ENCODE data around the gene GOSR2. TPM values are rescaled to one million over a fixed set of nuclear protein-coding genes. Genes with fewer than 3 reads are reported as not detected.

Gene GOSR2
- total RNA-seq, 3 donors from 2014 or later (not counting 1 experiment from before 2014, with no cell fraction given): 55.7 to 66.7 (median 59.1) TPM

DNA sequence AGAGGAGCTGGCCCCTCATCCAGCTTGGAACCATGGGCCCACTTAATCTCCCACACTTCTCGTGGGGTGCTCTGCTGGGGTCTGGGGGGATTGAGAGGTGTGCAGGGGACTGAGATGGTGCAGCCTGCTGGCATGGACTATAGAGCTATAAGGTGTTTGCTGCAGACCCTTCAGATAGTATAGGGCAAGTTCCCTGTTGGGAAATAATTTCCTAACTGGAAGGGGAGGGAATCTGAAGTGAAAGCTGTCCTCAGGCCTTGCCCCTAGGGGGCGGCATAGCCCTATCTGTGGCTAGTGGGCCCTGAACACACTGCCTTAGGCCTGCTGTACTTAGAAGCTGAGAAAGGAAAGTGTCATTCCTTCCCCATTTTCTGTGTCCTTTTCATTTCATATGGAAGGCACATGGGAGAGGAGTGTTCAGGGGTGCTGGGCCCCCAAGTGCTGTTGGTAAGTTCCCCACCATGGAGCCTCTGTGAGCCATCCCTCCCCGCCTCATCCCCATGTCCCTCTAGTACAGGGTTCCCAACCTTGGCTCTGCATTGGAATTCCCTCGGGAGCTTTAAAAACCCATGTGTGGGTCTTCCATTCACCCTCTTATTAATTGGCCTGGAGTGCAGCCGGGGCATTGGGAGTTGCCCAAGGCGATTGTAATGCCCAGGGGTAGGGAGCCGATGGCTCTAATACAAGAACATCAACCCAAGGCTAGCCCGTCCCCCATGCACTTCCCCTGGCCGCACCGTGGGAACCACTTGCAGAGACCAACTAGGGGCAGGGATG lies 19.7 kb downstream of the GOSR2 start:
- TF ChIP-seq, protein P1, sequence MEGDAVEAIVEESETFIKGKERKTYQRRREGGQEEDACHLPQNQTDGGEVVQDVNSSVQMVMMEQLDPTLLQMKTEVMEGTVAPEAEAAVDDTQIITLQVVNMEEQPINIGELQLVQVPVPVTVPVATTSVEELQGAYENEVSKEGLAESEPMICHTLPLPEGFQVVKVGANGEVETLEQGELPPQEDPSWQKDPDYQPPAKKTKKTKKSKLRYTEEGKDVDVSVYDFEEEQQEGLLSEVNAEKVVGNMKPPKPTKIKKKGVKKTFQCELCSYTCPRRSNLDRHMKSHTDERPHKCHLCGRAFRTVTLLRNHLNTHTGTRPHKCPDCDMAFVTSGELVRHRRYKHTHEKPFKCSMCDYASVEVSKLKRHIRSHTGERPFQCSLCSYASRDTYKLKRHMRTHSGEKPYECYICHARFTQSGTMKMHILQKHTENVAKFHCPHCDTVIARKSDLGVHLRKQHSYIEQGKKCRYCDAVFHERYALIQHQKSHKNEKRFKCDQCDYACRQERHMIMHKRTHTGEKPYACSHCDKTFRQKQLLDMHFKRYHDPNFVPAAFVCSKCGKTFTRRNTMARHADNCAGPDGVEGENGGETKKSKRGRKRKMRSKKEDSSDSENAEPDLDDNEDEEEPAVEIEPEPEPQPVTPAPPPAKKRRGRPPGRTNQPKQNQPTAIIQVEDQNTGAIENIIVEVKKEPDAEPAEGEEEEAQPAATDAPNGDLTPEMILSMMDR (IDR thresholded peaks at IDR 0.05): peak; percentile 72
- Histone ChIP-seq H3K4me3 (ENCODE audit: low read length) (no peak overlapping the region), H3K36me3 (ENCODE audit: control insufficient read depth, insufficient read depth, low read length) (peaks cover 29% of the 10 kb centered on the region), H3K27me3 (ENCODE audit: control insufficient read depth, insufficient read depth, low read length) (no peaks in the 10 kb centered on the region), H3K27ac (ENCODE audit: low read length) (no peak overlapping the region), H3K4me1 (ENCODE audit: control insufficient read depth, insufficient read depth, low read length) (peaks cover 34% of the 10 kb centered on the region), H3K9me3 (ENCODE audit: control insufficient read depth, insufficient read depth, low read length) (no peaks in the 10 kb centered on the region)
- no peaks in the 10 kb centered on the region for H3K27me3 Mint-ChIP-seq (ENCODE audit: low read depth in 2 of 2)
- ATAC-seq (peak; percentile 50 to 70 (median 59)), DNase-seq (peak; percentile 38 to 69)
- no peaks in the 10 kb centered on the region for H3K9me3 Mint-ChIP-seq
- H3K36me3 Mint-ChIP-seq: no peaks in the 10 kb centered on the region
- H3K27ac Mint-ChIP-seq: no peak overlapping the region
- H3K4me1 Mint-ChIP-seq: peaks cover 22 to 32% of the 10 kb centered on the region in 2 donors
- intact Hi-C loops (cut with micrococcal nuclease): loop anchor here (1.0 to 10.0 kb wide), 2 partner anchors 59 to 672 kb away; no protein-coding TSS in a partner anchor
- 63% methylated on average over 10 of the region's 10 CpGs for WGBS (ENCODE audit: insufficient coverage)
- no peak overlapping the region for H3K4me3 Mint-ChIP-seq

DNA sequence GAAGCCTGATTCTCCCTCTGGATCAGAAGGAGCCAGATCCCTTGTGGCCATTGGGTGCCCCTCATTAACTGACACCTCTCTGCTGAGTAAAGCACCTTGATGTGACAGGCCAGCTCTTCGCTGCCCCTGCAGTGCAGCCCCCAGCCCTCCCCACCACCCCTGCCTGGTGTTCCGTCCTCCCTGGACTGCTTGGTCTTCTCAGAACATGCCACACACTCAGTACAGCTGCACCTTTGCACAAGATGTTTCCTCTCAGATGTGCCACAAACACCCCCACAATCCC lies 20.2 kb downstream of the GOSR2 start:
- Mint-ChIP-seq H3K4me1 (peaks cover 22 to 32% of the 10 kb centered on the region in 2 donors), H3K9me3 (no peaks in the 10 kb centered on the region), H3K36me3 (no peaks in the 10 kb centered on the region), H3K27me3 (ENCODE audit: low read depth in 2 of 2) (no peaks in the 10 kb centered on the region), H3K4me3 (peak overlapping the region; percentile 70), H3K27ac (peak overlapping the region in 1 of 2 donors; percentile 51)
- Histone ChIP-seq H3K36me3 (ENCODE audit: control insufficient read depth, insufficient read depth, low read length) (peaks cover 27% of the 10 kb centered on the region), H3K27me3 (ENCODE audit: control insufficient read depth, insufficient read depth, low read length) (no peaks in the 10 kb centered on the region), H3K27ac (ENCODE audit: low read length) (no peak overlapping the region), H3K4me1 (ENCODE audit: control insufficient read depth, insufficient read depth, low read length) (peaks cover 34% of the 10 kb centered on the region), H3K4me3 (ENCODE audit: low read length) (no peak overlapping the region), H3K9me3 (ENCODE audit: control insufficient read depth, insufficient read depth, low read length) (no peaks in the 10 kb centered on the region)
- 43% methylated on average over 2 of the region's 2 CpGs for WGBS (ENCODE audit: insufficient coverage)
- intact Hi-C loops (cut with micrococcal nuclease): loop anchor here (10.0 kb wide), 1 partner anchor 672 kb away; no protein-coding TSS in a partner anchor
- TF ChIP-seq, protein P1 (IDR thresholded peaks at IDR 0.05): no peak
- DNase-seq (no peak), ATAC-seq (no peak)

DNA sequence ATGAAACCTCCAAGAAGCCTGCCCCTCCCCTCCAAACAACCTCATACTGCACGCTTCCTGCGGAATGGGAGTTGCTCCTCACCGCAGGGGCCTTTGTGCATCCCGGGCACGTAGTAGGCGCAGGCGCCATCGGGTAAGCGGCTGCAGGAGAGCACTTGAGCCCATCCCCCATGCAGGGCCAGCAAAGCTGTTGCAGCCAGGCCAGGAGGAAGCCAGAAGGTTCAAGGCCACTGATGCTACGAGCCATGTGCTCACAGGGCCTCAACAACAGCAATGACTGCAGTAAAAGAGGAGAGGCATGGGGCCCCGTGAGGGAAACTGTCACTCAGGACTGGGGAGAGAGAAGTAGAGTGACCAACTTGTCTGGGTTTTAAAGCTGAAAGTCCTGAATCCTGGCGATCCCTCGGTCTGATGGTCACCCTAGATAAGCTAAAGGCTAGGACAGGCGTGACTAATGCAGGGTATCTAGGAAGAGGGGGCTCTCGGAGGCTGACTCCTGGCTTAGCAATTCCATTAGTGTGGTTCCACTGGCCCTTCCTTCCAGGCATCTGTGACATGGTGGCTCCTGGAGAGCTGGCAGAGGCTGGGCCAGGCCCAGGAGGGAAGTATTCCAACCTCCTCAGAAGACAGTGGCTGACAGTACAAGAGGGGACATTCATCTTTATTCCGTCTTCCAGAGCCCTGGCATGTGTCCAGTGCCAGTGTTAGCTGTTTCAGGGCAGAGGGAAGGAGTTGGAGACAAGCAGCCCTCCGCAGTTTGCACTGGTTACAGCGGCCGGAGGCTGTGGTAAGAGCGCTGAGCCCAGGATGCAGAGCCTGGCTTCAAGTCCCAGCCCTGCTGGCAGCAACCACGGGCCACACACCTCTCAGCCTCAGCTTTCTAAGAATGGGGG lies 20.8 kb downstream of the GOSR2 start:
- intact Hi-C loops (cut with micrococcal nuclease): loop anchor here (10.0 kb wide), 1 partner anchor 671 kb away; no protein-coding TSS in a partner anchor
- Histone ChIP-seq H3K27me3 (ENCODE audit: control insufficient read depth, insufficient read depth, low read length) (no peaks in the 10 kb centered on the region), H3K4me3 (ENCODE audit: low read length) (no peak overlapping the region), H3K27ac (ENCODE audit: low read length) (no peak overlapping the region), H3K9me3 (ENCODE audit: control insufficient read depth, insufficient read depth, low read length) (no peaks in the 10 kb centered on the region), H3K4me1 (ENCODE audit: control insufficient read depth, insufficient read depth, low read length) (peaks cover 34% of the 10 kb centered on the region), H3K36me3 (ENCODE audit: control insufficient read depth, insufficient read depth, low read length) (peaks cover 21% of the 10 kb centered on the region)
- Mint-ChIP-seq H3K9me3 (no peaks in the 10 kb centered on the region), H3K27ac (peak overlapping the region in 1 of 2 donors; percentile 51), H3K36me3 (no peaks in the 10 kb centered on the region), H3K4me3 (peak overlapping the region; percentile 70), H3K27me3 (ENCODE audit: low read depth in 2 of 2) (no peaks in the 10 kb centered on the region), H3K4me1 (peaks cover 22 to 32% of the 10 kb centered on the region in 2 donors)
- 14% methylated on average over 21 of the region's 21 CpGs for WGBS (ENCODE audit: insufficient coverage)
- DNase-seq: peak in 1 of 2 donors; percentile 20
- peak; percentile 38 to 67 (median 39) for ATAC-seq
- TF ChIP-seq, protein P1 (IDR thresholded peaks at IDR 0.05): no peak

All from natural killer cell (primary cell).